ENCODE results near the gene SYT7.

DNA sequence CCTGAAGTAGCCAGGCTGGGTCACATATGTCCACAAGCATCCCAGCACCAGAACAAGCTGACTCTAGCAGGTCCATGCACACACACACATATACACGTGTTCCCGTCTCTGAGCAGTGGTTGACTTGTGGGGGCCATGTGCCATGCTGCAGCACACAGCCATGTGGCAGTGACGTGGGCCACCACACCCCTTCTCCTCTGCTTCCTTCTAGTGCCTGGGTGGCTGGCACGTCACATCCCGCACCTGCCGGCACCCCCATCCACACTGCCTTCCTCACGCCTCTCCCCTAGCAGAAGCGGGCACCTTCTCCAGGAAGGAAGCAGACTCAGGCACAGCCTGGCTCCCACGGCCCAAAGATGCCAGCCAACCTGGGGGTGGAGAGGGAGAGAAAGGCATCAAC is 9.5 kb downstream of the SYT7 start:
- TF ChIP-seq, protein P1, sequence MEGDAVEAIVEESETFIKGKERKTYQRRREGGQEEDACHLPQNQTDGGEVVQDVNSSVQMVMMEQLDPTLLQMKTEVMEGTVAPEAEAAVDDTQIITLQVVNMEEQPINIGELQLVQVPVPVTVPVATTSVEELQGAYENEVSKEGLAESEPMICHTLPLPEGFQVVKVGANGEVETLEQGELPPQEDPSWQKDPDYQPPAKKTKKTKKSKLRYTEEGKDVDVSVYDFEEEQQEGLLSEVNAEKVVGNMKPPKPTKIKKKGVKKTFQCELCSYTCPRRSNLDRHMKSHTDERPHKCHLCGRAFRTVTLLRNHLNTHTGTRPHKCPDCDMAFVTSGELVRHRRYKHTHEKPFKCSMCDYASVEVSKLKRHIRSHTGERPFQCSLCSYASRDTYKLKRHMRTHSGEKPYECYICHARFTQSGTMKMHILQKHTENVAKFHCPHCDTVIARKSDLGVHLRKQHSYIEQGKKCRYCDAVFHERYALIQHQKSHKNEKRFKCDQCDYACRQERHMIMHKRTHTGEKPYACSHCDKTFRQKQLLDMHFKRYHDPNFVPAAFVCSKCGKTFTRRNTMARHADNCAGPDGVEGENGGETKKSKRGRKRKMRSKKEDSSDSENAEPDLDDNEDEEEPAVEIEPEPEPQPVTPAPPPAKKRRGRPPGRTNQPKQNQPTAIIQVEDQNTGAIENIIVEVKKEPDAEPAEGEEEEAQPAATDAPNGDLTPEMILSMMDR (IDR thresholded peaks at IDR 0.05), result no peak
- TF ChIP-seq POLR2A (IDR thresholded peaks at IDR 0.05), result no peak
